H1 (cell line): ENCODE results near the gene RABGAP1. TPM values are rescaled to one million over a fixed set of nuclear protein-coding genes. Genes with fewer than 3 reads are reported as not detected.

Experiments
- CTCF ChIA-PET: fragments of 300-600 bp; sonication (Branson Sonifier 250); formaldehyde crosslinking; loops from one replicate; lab custom pipeline; 2021; ENCODE audit not compliant: partially characterized antibody; lab: Charles Lee
- POLR2A ChIA-PET: fragments of 300-600 bp; sonication (Branson Sonifier 250); formaldehyde crosslinking; loops from one replicate; lab custom pipeline; 2021; ENCODE audit warnings: inconsistent platforms; ENCODE audit not compliant: partially characterized antibody; lab: Charles Lee
- DNase-seq, 2 experiments: peaks; one replicate each; pipeline versions ENCODE4 v3.0.0 to v3.0.0-alpha.2; 2010 to 2022; ENCODE audit warnings: low spot score in 2 of 2, low read depth in 1 of 2, mixed read lengths in 1 of 2
- FAIRE-seq: peaks from 2 replicates; lab custom pipeline; 2011; peaks lifted over from hg19 to GRCh38; lab: Jason Lieb, UNC
- H2AFZ ChIP-seq: 2 replicates; pipeline ENCODE4 v1.8.1; 2012; ENCODE audit warnings: low read length, inconsistent platforms
- H2AK5ac ChIP-seq: 2 replicates; pipeline ENCODE4 v1.6.1; 2013; ENCODE audit warnings: low read depth, low read length
- H2BK120ac ChIP-seq: replicated peaks from 2 replicates; pipeline ENCODE3; 2013; ENCODE audit warnings: low read depth, low read length, inconsistent platforms
- H2BK12ac ChIP-seq: 2 replicates; pipeline ENCODE4 v1.6.1; 2013; ENCODE audit warnings: low read depth, low read length
- H2BK15ac ChIP-seq: 2 replicates; pipeline ENCODE4 v1.6.1; 2013; ENCODE audit warnings: low read length
- H2BK20ac ChIP-seq: 2 replicates; pipeline ENCODE4 v1.6.1; 2013; ENCODE audit warnings: low read length
- H2BK5ac ChIP-seq: 2 replicates; pipeline ENCODE4 v1.6.1; 2013; ENCODE audit warnings: low read depth, low read length
- H3K14ac ChIP-seq: 2 replicates; pipeline ENCODE4 v1.6.1; 2013; ENCODE audit warnings: inconsistent platforms; ENCODE audit not compliant: insufficient read length
- H3K18ac ChIP-seq: 2 replicates; pipeline ENCODE4 v1.6.1; 2013; ENCODE audit warnings: low read length; ENCODE audit errors: extremely low read depth
- H3K23ac ChIP-seq: 2 replicates; pipeline ENCODE4 v1.6.1; 2013; ENCODE audit warnings: inconsistent platforms; ENCODE audit not compliant: insufficient read length
- H3K23me2 ChIP-seq: 2 replicates; pipeline ENCODE4 v1.6.1; 2013; ENCODE audit warnings: low read depth, low read length
- H3K27ac ChIP-seq: 2 replicates; pipeline ENCODE4 v1.6.1; 2011; ENCODE audit warnings: low read depth, low read length, inconsistent platforms
- H3K27me3 ChIP-seq, 4 experiments: replicated peaks in 1 of 4; 1 replicate in 1 of 4; 2 replicates in 3 of 4; pipeline versions ENCODE4 v1.6.1 to v1.8.1; 2011 to 2013; ENCODE audit warnings: low read length in 3 of 4, mild to moderate bottlenecking in 3 of 4, inconsistent platforms in 2 of 4, mixed read lengths in 2 of 4, moderate library complexity in 1 of 4; ENCODE audit not compliant: control insufficient read depth in 3 of 4, insufficient read depth in 3 of 4; ENCODE audit errors: extremely low read depth in 1 of 4
- H3K36me3 ChIP-seq, 4 experiments: 2 replicates each; pipeline versions ENCODE4 v1.6.1 to v1.8.1; 2011 to 2013; ENCODE audit warnings: mild to moderate bottlenecking in 4 of 4, low read length in 3 of 4, moderate library complexity in 2 of 4, control low read depth in 1 of 4, inconsistent platforms in 1 of 4; ENCODE audit not compliant: insufficient read depth in 4 of 4, control insufficient read depth in 2 of 4
- H3K4ac ChIP-seq: replicated peaks from 2 replicates; pipeline ENCODE3; 2013; ENCODE audit warnings: low read length, low read depth, mixed read lengths, inconsistent platforms; ENCODE audit not compliant: insufficient read length
- H3K4me1 ChIP-seq, 4 experiments: replicated peaks in 1 of 4; 1 replicate in 1 of 4; 2 replicates in 3 of 4; pipeline versions ENCODE4 v1.6.1 to v1.8.1; 2011 to 2013; ENCODE audit warnings: low read length in 3 of 4, inconsistent platforms in 2 of 4, mixed read lengths in 1 of 4; ENCODE audit not compliant: insufficient read depth in 4 of 4, control insufficient read depth in 3 of 4
- H3K4me2 ChIP-seq, 2 experiments: 2 replicates each; pipeline versions ENCODE4 v1.6.1 to v1.8.1; 2011 to 2013; ENCODE audit warnings: low read depth in 2 of 2, low read length in 2 of 2, control low read depth in 1 of 2, inconsistent platforms in 1 of 2, mild to moderate bottlenecking in 1 of 2; ENCODE audit not compliant: insufficient read depth in 1 of 2
- H3K4me3 ChIP-seq, 4 experiments: fragments of 200-600, 300-600 bp in 1 of 4; sonication (generic), shearing (Covaris generic), sonication (Bioruptor Twin) in 1 of 4; 2 replicates each; pipeline versions ENCODE4 v1.5.1 to v1.8.1; 2011 to 2016; ENCODE audit warnings: low read length in 4 of 4, low read depth in 3 of 4, control low read depth in 2 of 4, inconsistent platforms in 2 of 4, mild to moderate bottlenecking in 2 of 4, mixed read lengths in 1 of 4, moderate library complexity in 1 of 4; ENCODE audit not compliant: insufficient read depth in 2 of 4; ENCODE audit errors: extremely low read depth in 1 of 4
- H3K56ac ChIP-seq: replicated peaks from 2 replicates; pipeline ENCODE3; 2013; ENCODE audit warnings: low read depth, mild to moderate bottlenecking, mixed read lengths, low read length, inconsistent platforms; ENCODE audit not compliant: insufficient read length
- H3K79me1 ChIP-seq: 2 replicates; pipeline ENCODE4 v1.6.1; 2013; ENCODE audit warnings: low read depth, low read length, control low read depth
- H3K79me2 ChIP-seq, 2 experiments: 2 replicates each; pipeline versions ENCODE4 v1.6.1 to v1.8.1; 2012 to 2013; ENCODE audit warnings: low read length in 2 of 2, mild to moderate bottlenecking in 2 of 2, inconsistent platforms in 1 of 2; ENCODE audit not compliant: insufficient read depth in 2 of 2, control insufficient read depth in 1 of 2
- H3K9ac ChIP-seq, 4 experiments: replicated peaks in 1 of 4; 1 replicate in 1 of 4; 2 replicates in 3 of 4; pipeline versions ENCODE4 v1.6.1 to v1.8.1; 2011 to 2013; ENCODE audit warnings: low read depth in 3 of 4, low read length in 3 of 4, control low read depth in 2 of 4, mild to moderate bottlenecking in 2 of 4, moderate library complexity in 2 of 4, inconsistent platforms in 1 of 4; ENCODE audit errors: extremely low read depth in 1 of 4
- H3K9me3 ChIP-seq, 2 experiments: 2 replicates each; pipeline versions ENCODE4 v1.6.1 to v1.8.1; 2012 to 2013; ENCODE audit warnings: mild to moderate bottlenecking in 2 of 2, moderate library complexity in 2 of 2, control low read depth in 1 of 2, inconsistent platforms in 1 of 2, low read depth in 1 of 2, low read length in 1 of 2, mixed read lengths in 1 of 2; ENCODE audit not compliant: insufficient read depth in 2 of 2
- H4K20me1 ChIP-seq, 2 experiments: replicated peaks in 1 of 2; 2 replicates each; pipeline versions ENCODE3 to v1.8.1; 2011 to 2013; ENCODE audit warnings: inconsistent platforms in 2 of 2, low read length in 2 of 2, mild to moderate bottlenecking in 1 of 2; ENCODE audit not compliant: insufficient read depth in 2 of 2, control insufficient read depth in 1 of 2
- H4K5ac ChIP-seq: 2 replicates; pipeline ENCODE4 v1.6.1; 2013; ENCODE audit warnings: low read length, low read depth, mixed read lengths, inconsistent platforms; ENCODE audit not compliant: insufficient read length
- H4K8ac ChIP-seq: 2 replicates; pipeline ENCODE4 v1.8.0; 2013; ENCODE audit warnings: mild to moderate bottlenecking, moderate library complexity, low read length, inconsistent platforms; ENCODE audit not compliant: insufficient read depth; ENCODE audit errors: extremely low read depth
- H4K91ac ChIP-seq: replicated peaks from 2 replicates; pipeline ENCODE3; 2013; ENCODE audit warnings: low read length, mixed read lengths, inconsistent platforms; ENCODE audit not compliant: insufficient read length
- FOSL1 ChIP-seq: IDR thresholded peaks from 2 replicates; pipeline ENCODE4 v1.6.1; 2011; ENCODE audit warnings: mild to moderate bottlenecking, low read depth, low read length, moderate library complexity; ENCODE audit not compliant: insufficient read depth
- GTF2F1 ChIP-seq: IDR thresholded peaks from 2 replicates; pipeline ENCODE4 v1.6.1; 2012; ENCODE audit warnings: low read depth, low read length, improper control_type of control experiment, borderline replicate concordance
- HDAC6 ChIP-seq: IDR thresholded peaks from one replicate; pipeline ENCODE4 v1.7.1; 2012; ENCODE audit warnings: low read depth, mild to moderate bottlenecking, inconsistent platforms, low read length, moderate library complexity
- JUN ChIP-seq: IDR thresholded peaks from 2 replicates; pipeline ENCODE4 v1.6.1; 2011; ENCODE audit warnings: low read depth, mild to moderate bottlenecking, improper control_type of control experiment, low read length
- KDM4A ChIP-seq: IDR thresholded peaks from one replicate; pipeline ENCODE4 v1.7.1; 2012; ENCODE audit warnings: low read depth, mild to moderate bottlenecking, moderate library complexity, low read length, inconsistent platforms; ENCODE audit not compliant: severe bottlenecking
- MAFK ChIP-seq: IDR thresholded peaks from 2 replicates; pipeline ENCODE4 v1.6.1; 2012; ENCODE audit warnings: low read depth, mild to moderate bottlenecking, improper control_type of control experiment, low read length
- NANOG ChIP-seq: IDR thresholded peaks from 2 replicates; pipeline ENCODE4 v1.6.1; 2011; ENCODE audit warnings: low read length, low read depth, mild to moderate bottlenecking, inconsistent platforms; ENCODE audit not compliant: insufficient read depth, poor library complexity, severe bottlenecking
- RAD21 ChIP-seq, 2 experiments: IDR thresholded peaks in 1 of 2; conservative IDR thresholded peaks in 1 of 2; 2 replicates each; pipeline ENCODE4 v1.6.1; 2011; ENCODE audit warnings: low read depth in 2 of 2, low read length in 2 of 2, improper control_type of control experiment in 1 of 2, inconsistent platforms in 1 of 2, mild to moderate bottlenecking in 1 of 2, moderate library complexity in 1 of 2
- SIRT6 ChIP-seq: IDR thresholded peaks from one replicate; pipeline ENCODE4 v1.7.1; 2012; ENCODE audit warnings: low read length, inconsistent platforms
- TEAD4 ChIP-seq: IDR thresholded peaks from 2 replicates; pipeline ENCODE4 v1.6.1; 2012; ENCODE audit warnings: low read depth, low read length, inconsistent platforms, mixed read lengths
- WGBS, 2 experiments: shearing (Covaris generic) in 1 of 2; methylation state at CpG; one replicate each; pipeline versions ENCODE4 v1.1.6 to v1.1.7; 2013 to 2015; ENCODE audit warnings: low lambda C conversion rate in 2 of 2, mixed read lengths in 2 of 2, inconsistent platforms in 1 of 2, low coverage in 1 of 2, missing lambda C conversion rate in 1 of 2; ENCODE audit not compliant: insufficient replicate concordance in 2 of 2, insufficient coverage in 1 of 2, insufficient read length in 1 of 2; ENCODE audit errors: extremely low coverage in 1 of 2, missing lambda C conversion rate in 1 of 2; 5-methylcytosine and 5-hydroxymethylcytosine counted together
- polyA plus RNA-seq, 7 experiments: library from polyadenylated mRNA; depleted of rRNA in 3 of 7; stranded (reverse) in 5 of 7; unstranded in 2 of 7; fragments of >200 nt in 5 of 7; fragments of 200-250 nt in 2 of 7; gene quantifications; 1 replicate in 5 of 7; 2 replicates in 1 of 7; 4 replicates in 1 of 7; pipeline versions ENCODE4 v1.2.1 to v1.2.3, GENCODE V29; 2011 to 2013; ENCODE audit warnings: missing spikeins in 2 of 7, mixed read lengths in 2 of 7
- total RNA-seq: library from RNA; stranded (reverse); fragmentation: NEBNext Ultra II Directional; extraction: Animal tissue kit (Norgen Biotek cat#: 25700); gene quantifications from 2 replicates; pipeline ENCODE4 v1.2.1, GENCODE V29; 2021
- TF ChIP-seq, protein P1 (sequence below): IDR thresholded peaks from 2 replicates; pipeline ENCODE4 v1.6.1; 2011; ENCODE audit warnings: low read length, improper control_type of control experiment
- TF ChIP-seq, protein P2 (sequence below): IDR thresholded peaks from 2 replicates; pipeline ENCODE4 v1.6.1; 2012; ENCODE audit warnings: inconsistent platforms

RABGAP1 gene
- total and polyA plus RNA-seq, 2 of the 8 experiments (the other 6 are each of a cell fraction or from before 2014, with no cell fraction given): 15.7 to 38.3 TPM

DNA sequence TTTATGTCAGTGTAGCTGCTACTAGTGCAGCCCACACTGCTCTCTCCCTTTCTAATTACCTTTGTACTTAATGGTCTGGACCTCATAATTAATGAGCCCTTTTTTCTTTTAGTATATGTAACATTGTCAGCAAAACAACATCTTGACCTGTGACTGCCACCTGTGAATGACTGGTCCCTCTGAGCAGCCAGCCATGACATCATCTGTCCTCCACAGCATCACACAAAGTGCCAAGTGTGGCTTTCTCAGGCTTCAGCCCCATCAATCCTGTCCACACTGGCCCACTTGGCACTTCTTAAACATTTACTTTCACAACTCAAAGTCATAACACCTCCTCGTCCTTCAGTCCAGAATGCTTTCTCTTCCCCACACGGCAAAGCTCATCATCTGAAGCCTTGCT, 197.3 kb downstream of the RABGAP1 start:
- H3K23me2 ChIP-seq: no peaks in the 10 kb centered on the region
- no peak overlapping the region for H4K5ac ChIP-seq
- H4K91ac ChIP-seq: no peak overlapping the region
- no peak overlapping the region for H4K8ac ChIP-seq
- no peak overlapping the region for H2BK15ac ChIP-seq
- H3K23ac ChIP-seq: no peak overlapping the region
- H3K56ac ChIP-seq: no peak overlapping the region
- H3K79me1 ChIP-seq: 0 out of 2 replicates have a peak, but pooled peaks cover 2% of the 10 kb centered on the region
- no peak overlapping the region for H2AK5ac ChIP-seq
- H3K4me1 ChIP-seq: no peaks in the 10 kb centered on the region
- no peak overlapping the region for H2BK12ac ChIP-seq
- no peak overlapping the region for H2BK5ac ChIP-seq
- FAIRE-seq (no peak), DNase-seq (no peak)
- H3K4me2 ChIP-seq: no peak overlapping the region
- no peak overlapping the region for H3K18ac ChIP-seq
- no peak overlapping the region for H3K4ac ChIP-seq
- no peak overlapping the region for H3K4me3 ChIP-seq
- no peak overlapping the region for H3K9ac ChIP-seq
- 86% methylated on average over 2 of the region's 2 CpGs; no CpG with 5 or more reads in 1 of the 2 experiments for whole genome bisulfite sequencing, 2 experiments
- CTCF ChIA-PET: interaction anchor here (0.5 to 1.6 kb wide), 2 partner anchors 183 to 212 kb away, joined by 3 to 4 read pairs; no protein-coding TSS in a partner anchor
- no peak overlapping the region for H2BK120ac ChIP-seq
- no peaks in the 10 kb centered on the region for H3K9me3 ChIP-seq
- no peaks in the 10 kb centered on the region for H4K20me1 ChIP-seq
- no peak overlapping the region for H2BK20ac ChIP-seq
- H3K14ac ChIP-seq: no peak overlapping the region
- no peaks in the 10 kb centered on the region for H3K79me2 ChIP-seq
- POLR2A ChIA-PET: interaction anchor here (1.0 kb wide), 1 partner anchor 40 kb away, joined by 3 read pairs; no protein-coding TSS in a partner anchor
- no peak overlapping the region for H2AFZ ChIP-seq
- H3K27ac ChIP-seq: no peak overlapping the region
- H3K36me3 ChIP-seq: peaks cover 0 to 12% (median 7%) of the 10 kb centered on the region in 4 experiments; a peak in 3 of 8 replicates
- no peaks in the 10 kb centered on the region for H3K27me3 ChIP-seq
- no peak for TF ChIP-seq JUN
- no peak for TF ChIP-seq FOSL1
- TF ChIP-seq, protein P1, sequence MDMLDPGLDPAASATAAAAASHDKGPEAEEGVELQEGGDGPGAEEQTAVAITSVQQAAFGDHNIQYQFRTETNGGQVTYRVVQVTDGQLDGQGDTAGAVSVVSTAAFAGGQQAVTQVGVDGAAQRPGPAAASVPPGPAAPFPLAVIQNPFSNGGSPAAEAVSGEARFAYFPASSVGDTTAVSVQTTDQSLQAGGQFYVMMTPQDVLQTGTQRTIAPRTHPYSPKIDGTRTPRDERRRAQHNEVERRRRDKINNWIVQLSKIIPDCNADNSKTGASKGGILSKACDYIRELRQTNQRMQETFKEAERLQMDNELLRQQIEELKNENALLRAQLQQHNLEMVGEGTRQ: no peak
- no peak for TF ChIP-seq MAFK
- no peak for TF ChIP-seq KDM4A
- TF ChIP-seq, protein P2, sequence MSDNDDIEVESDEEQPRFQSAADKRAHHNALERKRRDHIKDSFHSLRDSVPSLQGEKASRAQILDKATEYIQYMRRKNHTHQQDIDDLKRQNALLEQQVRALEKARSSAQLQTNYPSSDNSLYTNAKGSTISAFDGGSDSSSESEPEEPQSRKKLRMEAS: no peak
- no peak for TF ChIP-seq RAD21 (IDR thresholded peaks at IDR 0.05 in 1 of 2, conservative IDR thresholded peaks at IDR 0.05 in 1 of 2; ENCODE audit: low read depth in 2 of 2, low read length in 2 of 2)
- TF ChIP-seq NANOG: no peak
- TF ChIP-seq SIRT6: no peak
- no peak for TF ChIP-seq GTF2F1
- TF ChIP-seq TEAD4: no peak
- TF ChIP-seq HDAC6: no peak
